GM19468 (cell line): ENCODE data around the gene GP9.

Experiments
- ATAC-seq: cut with Tn5 transposase; IDR thresholded peaks from one replicate; pipeline ENCODE4 v1.9.1; 2021; ENCODE audit warnings: mild to moderate bottlenecking, moderate library complexity, moderate number of reproducible peaks; ENCODE audit not compliant: unreplicated experiment; ENCODE audit errors: extremely low read depth

Gene GP9

GRCh38 chr3:129027544-129027880 is 33.1 kb upstream of the GP9 start:
- no peak for ATAC-seq

- ATAC-seq, result no peak
Measured at GRCh38 chr3:129028866-129029265, 31.7 kb upstream of the GP9 start.

GRCh38 chr3:129030611-129031010 is 30.0 kb upstream of the GP9 start:
- ATAC-seq, result no peak

DNA sequence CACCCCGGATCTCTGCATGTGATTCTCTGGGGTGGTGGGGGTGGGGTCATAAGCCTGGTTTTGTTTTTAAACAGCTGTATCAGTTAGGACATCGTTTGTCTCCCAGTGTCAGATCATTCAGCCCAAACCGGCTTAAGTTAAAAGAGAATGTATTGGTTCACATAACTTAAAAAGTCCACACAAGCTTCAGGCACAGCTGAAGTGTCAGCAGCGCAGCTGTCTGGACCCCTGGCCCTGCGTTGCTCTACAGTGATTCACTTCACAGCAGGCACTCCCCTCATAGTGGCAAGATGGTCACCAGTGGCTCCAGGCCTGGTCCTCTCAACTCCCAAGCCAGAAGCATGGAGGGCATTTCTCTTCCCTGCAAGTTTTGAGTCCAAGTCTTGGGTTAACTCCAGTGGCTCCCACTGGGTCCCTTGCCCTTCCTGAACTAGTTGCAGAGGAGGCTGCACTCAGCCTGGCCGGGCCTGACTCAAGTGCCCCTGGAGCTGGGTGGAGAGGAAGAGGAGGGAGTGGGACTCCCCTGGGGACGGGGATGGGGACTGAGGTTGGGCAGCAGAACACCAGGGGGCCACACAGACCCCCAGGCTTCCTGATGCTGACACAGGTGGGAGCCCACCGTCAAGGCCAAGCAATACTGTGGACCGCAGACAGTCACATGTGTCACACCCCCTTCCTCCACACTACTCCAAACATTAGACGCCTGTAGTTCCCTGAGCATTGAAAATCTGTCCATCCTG is 28.9 kb upstream of the GP9 start:
- ATAC-seq, result no peak

- no peak for ATAC-seq
Measured at GRCh38 chr3:129032716-129033115, 27.9 kb upstream of the GP9 start.

GRCh38 chr3:129033151-129033550 is 27.4 kb upstream of the GP9 start:
- ATAC-seq, result no peak

- no peak for ATAC-seq
Measured at GRCh38 chr3:129033633-129034321, 26.8 kb upstream of the GP9 start.

- no peak for ATAC-seq
Measured at GRCh38 chr3:129034642-129035041, 25.9 kb upstream of the GP9 start.

DNA sequence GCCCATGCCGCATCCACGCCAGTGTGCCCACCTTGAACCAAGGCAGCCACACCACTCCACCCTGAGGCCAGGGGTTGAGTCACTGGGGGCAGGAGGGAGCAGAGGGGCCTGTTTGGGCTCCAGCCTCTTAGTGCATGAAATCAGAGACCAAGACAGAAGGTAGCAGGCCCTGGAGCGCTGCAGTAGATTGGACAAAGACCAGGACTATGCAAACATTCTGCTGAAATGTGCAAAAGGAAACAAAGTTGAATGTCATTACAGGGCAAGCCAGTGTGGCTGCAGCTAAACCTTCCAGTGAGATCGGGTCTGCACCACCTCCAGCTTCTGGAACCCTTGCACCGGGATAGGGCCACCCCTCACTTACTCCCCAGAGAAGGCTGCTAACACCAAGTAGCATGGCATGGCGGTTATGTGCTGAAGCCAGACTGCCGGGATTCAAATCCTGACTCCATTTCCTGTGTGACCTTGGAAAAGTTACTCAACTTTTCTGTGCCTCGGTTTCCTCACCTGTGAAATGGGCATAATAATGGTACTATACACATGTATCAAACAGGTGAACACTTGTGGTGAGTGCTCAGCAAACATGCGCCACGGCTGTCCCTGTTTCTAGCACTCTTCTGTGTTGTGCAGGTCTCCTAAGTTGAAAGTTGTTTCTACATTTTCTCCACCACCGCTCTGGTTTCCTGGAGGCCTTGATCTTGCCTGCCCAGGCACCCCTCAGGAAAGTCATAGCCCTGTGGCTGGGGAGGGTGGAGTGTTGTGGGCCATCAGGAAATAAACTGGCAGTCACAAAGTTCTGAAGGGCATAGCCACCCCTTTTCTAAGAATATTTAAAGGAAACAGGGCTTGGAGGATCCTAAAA is 25.0 kb upstream of the GP9 start:
- no peak for ATAC-seq

GRCh38 chr3:129036222-129037092 is 24.1 kb upstream of the GP9 start:
- ATAC-seq, result no peak

- no peak for ATAC-seq
Measured at GRCh38 chr3:129037093-129037419, 23.5 kb upstream of the GP9 start.

DNA sequence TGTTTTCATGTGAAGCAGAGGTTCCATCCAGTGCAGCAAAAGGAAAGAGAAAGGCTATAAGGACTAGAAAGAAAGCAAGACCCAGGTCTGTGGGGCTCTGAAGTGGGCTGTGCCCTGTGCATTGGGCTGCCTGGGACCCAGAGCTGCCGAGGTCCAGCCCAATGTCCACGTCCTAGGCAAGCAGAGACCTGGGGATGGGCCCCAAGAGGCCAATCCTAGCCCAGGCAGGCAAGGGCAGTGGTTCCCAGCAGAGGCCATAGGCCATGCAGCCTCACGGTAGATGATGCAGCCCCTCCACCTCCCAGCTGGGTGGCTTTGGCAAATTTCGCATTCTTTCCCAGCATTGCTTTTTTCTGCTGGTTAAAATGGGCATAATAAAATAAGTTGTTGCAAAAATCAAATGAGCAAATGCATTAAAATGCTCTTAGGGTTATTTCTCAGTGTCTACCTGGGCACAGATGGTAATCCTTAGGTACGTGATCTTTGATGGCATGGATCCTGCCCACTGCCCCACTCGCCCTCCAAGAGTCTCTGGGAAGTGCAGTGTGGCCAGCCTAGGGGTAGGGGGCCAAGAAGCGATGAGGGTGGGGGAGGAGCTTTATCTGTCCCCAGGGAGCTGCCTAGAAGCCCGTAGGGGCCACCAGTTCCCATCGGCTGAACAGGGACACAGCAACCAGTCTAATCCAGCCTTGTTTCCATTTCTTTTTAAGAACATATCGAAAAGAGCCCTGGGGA is 22.3 kb upstream of the GP9 start:
- ATAC-seq, result no peak

GRCh38 chr3:129039271-129040038 is 21.1 kb upstream of the GP9 start:
- no peak for ATAC-seq

DNA sequence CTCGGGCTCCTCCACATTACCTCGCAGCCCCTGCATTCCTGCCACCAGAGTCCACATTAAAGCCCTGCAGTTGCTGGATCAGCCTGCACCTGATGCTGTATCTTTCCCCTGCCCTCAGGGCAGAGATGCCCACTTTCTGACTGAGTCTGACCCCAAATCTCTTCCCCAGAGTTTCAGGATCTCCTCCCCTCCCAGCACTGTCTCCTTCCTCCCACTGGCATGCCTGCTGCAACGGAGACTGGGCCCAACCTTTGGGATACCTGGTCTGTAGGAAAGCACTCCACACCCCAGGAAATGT is 20.6 kb upstream of the GP9 start:
- no peak for ATAC-seq

DNA sequence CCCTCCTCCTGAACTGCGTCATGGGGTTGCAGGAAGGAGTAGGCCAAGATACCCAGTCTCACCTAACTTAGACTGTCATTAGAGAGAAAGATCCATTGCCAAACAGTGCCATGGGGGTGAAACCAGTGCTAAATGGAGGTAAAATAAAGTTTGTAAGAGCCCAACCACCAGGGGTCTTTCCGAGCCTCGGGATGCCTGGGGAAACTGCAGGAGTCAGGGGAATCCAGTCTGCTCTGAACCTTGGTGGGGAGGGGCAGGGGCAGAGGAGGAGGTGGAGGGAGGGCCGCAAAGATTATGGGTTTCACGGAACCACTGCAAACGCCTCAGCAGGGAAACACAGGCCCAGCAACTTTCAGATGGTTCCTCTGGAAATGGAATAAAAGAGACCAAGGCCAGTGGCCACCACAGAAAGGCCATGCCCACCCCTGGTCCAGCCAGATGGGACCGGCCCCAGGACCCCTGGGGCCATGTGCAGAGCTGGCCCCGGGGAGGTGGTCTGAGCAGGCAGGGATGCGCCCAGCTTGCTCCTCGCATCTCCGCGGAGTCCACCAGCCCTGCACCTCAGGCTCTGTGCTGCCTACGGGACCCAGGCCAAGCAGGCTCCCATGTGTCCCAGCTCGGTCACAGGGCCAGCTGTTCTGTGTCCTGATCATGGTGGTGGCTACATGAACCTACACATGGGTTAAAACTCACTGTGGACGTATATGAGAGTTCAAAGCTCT is 19.8 kb upstream of the GP9 start:
- no peak for ATAC-seq

GRCh38 chr3:129045675-129046036 is 14.9 kb upstream of the GP9 start:
- ATAC-seq, result no peak

- ATAC-seq, result no peak
Measured at GRCh38 chr3:129046037-129046731, 14.4 kb upstream of the GP9 start.
